AG04449 (cell line): ENCODE data around the gene CDC42BPB.

Source experiments
- CTCF ChIA-PET: fragments of 350-600 bp; formaldehyde crosslinking; extraction: SDS; loops from one replicate; lab custom pipeline; 2021; ENCODE audit warnings: antibody characterized with exemption; lab: Yijun Ruan, JAX
- POLR2A ChIA-PET: fragments of 400-600, 350-600 bp; formaldehyde crosslinking; extraction: SDS; loops from one replicate; lab custom pipeline; 2020; ENCODE audit warnings: antibody characterized with exemption, inconsistent platforms; lab: Yijun Ruan, JAX
- DNase-seq: peaks from one replicate; pipeline ENCODE4 v3.0.0-alpha.2; 2010; ENCODE audit warnings: low read depth, low spot score
- H3K4me3 ChIP-seq: 2 replicates; pipeline ENCODE4 v1.5.1; 2011; ENCODE audit warnings: low read depth, mild to moderate bottlenecking, control low read depth, low read length
- CTCF ChIP-seq: IDR thresholded peaks from one replicate; pipeline ENCODE4 v1.5.1; 2011; ENCODE audit warnings: mild to moderate bottlenecking, moderate library complexity, low read length, control low read depth, inconsistent platforms; ENCODE audit not compliant: insufficient read depth; ENCODE audit errors: missing control alignments

CDC42BPB gene

DNA sequence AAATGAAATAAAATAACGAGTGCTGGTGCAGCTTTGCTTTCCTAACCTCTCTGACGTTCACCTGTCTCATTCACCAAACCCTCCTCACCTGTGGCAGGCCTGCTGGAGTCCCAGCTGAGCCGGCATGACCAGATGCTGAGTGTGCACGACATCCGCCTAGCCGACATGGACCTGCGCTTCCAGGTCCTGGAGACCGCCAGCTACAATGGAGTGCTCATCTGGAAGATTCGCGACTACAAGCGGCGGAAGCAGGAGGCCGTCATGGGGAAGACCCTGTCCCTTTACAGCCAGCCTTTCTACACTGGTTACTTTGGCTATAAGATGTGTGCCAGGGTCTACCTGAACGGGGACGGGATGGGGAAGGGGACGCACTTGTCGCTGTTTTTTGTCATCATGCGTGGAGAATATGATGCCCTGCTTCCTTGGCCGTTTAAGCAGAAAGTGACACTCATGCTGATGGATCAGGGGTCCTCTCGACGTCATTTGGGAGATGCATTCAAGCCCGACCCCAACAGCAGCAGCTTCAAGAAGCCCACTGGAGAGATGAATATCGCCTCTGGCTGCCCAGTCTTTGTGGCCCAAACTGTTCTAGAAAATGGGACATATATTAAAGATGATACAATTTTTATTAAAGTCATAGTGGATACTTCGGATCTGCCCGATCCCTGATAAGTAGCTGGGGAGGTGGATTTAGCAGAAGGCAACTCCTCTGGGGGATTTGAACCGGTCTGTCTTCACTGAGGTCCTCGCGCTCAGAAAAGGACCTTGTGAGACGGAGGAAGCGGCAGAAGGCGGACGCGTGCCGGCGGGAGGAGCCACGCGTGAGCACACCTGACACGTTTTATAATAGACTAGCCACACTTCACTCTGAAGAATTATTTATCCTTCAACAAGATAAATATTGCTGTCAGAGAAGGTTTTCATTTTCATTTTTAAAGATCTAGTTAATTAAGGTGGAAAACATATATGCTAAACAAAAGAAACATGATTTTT is 151.9 kb downstream of the CDC42BPB start:
- no peak overlapping the region for H3K4me3 ChIP-seq
- CTCF ChIA-PET = interaction anchor here (0.8 to 1.0 kb wide), 2 partner anchors 9 to 211 kb away, joined by 3 to 5 read pairs; no protein-coding TSS in a partner anchor
- POLR2A ChIA-PET = no interaction called here
- no peak for TF ChIP-seq CTCF
- no peak for DNase-seq

DNA sequence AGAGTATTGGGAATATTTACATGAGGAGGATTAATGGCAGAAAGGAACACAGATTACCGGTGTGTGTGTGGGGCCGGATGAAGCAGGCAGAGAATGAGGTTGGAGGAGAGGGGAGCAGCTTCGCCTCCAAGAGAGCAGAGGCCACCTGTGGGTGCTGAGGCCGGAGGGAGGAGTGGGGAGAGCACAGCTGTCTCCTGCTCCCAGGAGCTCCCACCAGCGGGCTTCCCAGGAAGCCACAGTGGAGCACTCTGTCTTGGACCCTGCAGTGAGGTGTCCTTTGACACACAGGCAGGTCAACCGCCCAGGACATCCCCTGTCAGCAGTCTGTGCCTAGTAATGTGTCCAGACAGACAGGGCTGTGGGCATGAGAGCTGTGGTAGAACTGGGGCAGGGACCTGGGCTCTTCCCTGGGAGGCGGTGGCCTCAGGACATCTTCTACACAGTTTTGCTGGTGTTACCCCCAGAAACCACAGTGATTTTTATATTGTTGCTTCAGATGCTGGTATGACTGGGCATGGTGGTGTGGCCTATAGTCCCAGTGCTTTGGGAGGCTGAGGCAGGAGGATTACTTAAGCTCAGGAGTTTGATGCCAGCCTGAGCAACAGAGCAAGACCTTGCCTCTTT is 153.3 kb downstream of the CDC42BPB start:
- ChIA-PET CTCF (no interaction called here), POLR2A (no interaction called here)
- TF ChIP-seq CTCF = no peak
- no peak overlapping the region for H3K4me3 ChIP-seq
- DNase-seq = no peak

GRCh38 chr14:102903248-102903888 is 154.0 kb downstream of the CDC42BPB start:
- H3K4me3 ChIP-seq = no peak overlapping the region
- no peak for TF ChIP-seq CTCF
- DNase-seq = no peak
- CTCF ChIA-PET = no interaction called here
- POLR2A ChIA-PET = no interaction called here

DNA sequence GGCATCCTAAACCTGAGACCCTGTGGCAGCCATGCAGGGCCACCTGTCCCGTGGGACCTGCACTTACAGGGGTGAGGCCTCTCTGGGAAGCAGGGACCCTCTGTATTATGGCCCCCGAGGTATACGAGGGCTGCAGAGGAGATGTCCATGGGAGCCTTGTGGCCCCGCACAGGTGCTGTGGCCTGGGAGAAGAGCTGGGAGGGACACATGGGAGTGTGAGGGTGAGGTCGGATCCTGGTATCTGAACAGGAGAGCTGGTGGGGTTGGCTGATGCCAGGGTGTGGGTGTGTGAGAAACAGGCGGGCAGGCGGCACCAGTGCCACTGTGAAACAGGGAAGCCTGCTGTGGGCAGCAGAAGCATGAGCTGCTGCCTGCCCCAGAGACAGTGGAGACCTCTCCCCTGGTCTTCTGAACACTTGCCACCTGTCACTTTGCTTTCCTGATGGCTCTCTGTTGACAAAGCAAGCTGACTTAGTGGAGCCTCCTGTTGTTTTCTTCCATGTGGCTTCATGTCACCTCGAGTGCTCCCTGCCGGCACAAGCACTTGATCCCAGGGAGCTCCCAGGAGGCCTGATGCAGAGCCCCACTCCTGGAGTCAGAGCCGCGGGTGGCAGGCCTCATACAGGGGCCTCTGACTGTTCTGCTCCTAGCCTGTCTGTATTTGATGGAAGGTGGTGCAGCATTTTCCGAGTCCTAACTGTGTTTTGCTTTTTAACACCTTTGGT is 154.7 kb downstream of the CDC42BPB start:
- CTCF ChIA-PET = no interaction called here

DNA sequence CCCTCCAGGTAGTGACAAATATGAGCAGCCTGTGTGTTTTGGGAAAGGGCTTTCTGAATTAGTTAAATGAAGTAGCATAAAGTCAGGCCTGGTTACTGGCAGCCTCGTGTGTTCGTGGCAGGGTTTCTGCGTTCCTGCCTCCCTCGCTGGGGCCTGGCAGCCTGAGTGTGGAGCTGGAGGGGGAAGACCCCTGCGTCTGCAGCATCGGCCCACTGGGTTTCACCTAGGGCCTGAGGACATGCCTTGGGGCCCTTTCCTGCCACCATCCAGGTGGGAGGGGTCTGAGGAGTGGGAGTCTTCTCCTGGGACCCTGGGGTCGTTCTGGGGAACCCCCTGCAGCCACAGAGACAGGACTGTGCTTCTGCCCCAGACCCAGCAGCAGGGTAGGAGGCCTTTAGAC is 155.3 kb downstream of the CDC42BPB start:
- ChIA-PET CTCF (interaction anchor here (0.9 kb wide), 1 partner anchor 11 kb away, joined by 3 read pairs; no protein-coding TSS in a partner anchor), POLR2A (no interaction called here)
- TF ChIP-seq CTCF = no peak
- DNase-seq = no peak
- no peak overlapping the region for H3K4me3 ChIP-seq

More for the DNA sequence above, 154.7 kb downstream of the CDC42BPB start:
- POLR2A ChIA-PET = no interaction called here
- no peak for DNase-seq
- H3K4me3 ChIP-seq = no peak overlapping the region
- no peak for TF ChIP-seq CTCF
